HepG2 (cell line): ENCODE results near the gene STATH. TPM values are rescaled to one million over a fixed set of nuclear protein-coding genes. Genes with fewer than 3 reads are reported as not detected.

ENCODE experiments used
- ATAC-seq: fragments of 200-7000 bp; cut with Tn5 transposase; 3 replicates; pipeline ENCODE4 v1.9.1; 2020; ENCODE audit warnings: mild to moderate bottlenecking, moderate library complexity
- Bru-seq: library from RNA; stranded (reverse); fragments of 400-500 nt; gene quantifications from one replicate; lab custom pipeline; 2021; lab: Mats Ljungman, UMichigan
- BruChase-seq, 2 experiments: library from RNA; stranded (reverse); fragments of 400-500 nt; gene quantifications; one replicate each; lab custom pipeline; 2021; lab: Mats Ljungman, UMichigan
- BruUV-seq: library from RNA; stranded (reverse); fragments of 400-500 nt; replicated peaks from 2 replicates; lab custom pipeline; 2021; lab: Mats Ljungman, UMichigan
- CTCF ChIA-PET: fragments of 300-600 bp; formaldehyde crosslinking; extraction: SDS; loops from one replicate; lab custom pipeline; 2021; ENCODE audit warnings: low total read pairs, inconsistent platforms, low intra/inter-chr PET ratio; lab: Yijun Ruan, JAX
- POLR2A ChIA-PET: fragments of 350-600 bp; sonication (Branson Sonifier 250); formaldehyde crosslinking; loops from one replicate; lab custom pipeline; 2020; ENCODE audit warnings: antibody characterized with exemption, inconsistent platforms; lab: Yijun Ruan, JAX
- DNase-seq: peaks from one replicate; pipeline ENCODE4 v3.0.0-alpha.2; 2015; ENCODE audit warnings: low spot score
- FAIRE-seq: peaks from 3 replicates; lab custom pipeline; 2011; peaks lifted over from hg19 to GRCh38; lab: Jason Lieb, UNC
- H2AFZ ChIP-seq: one replicate; pipeline ENCODE4 v1.6.1; 2011; ENCODE audit warnings: low read length, inconsistent platforms
- H3K27ac ChIP-seq: fragments of 300-600 bp; 3 replicates; pipeline ENCODE4 v1.8.0; 2011; ENCODE audit warnings: mixed run types, mild to moderate bottlenecking, mixed read lengths, low read length, inconsistent platforms; ENCODE audit not compliant: insufficient read depth; ENCODE audit errors: extremely low read length
- H3K27me3 ChIP-seq, 2 experiments: fragments of 200-600 bp in 1 of 2; 2 replicates in 1 of 2; 3 replicates in 1 of 2; pipeline versions ENCODE4 v1.6.0 to v1.8.0; 2011; ENCODE audit warnings: low read length in 2 of 2, mild to moderate bottlenecking in 2 of 2, moderate library complexity in 2 of 2, inconsistent platforms in 1 of 2; ENCODE audit not compliant: insufficient read depth in 2 of 2, control insufficient read depth in 1 of 2
- H3K36me3 ChIP-seq, 2 experiments: fragments of 200-600 bp in 1 of 2; replicated peaks in 1 of 2; 2 replicates in 1 of 2; 3 replicates in 1 of 2; pipeline versions ENCODE4 v1.5.1 to v1.8.0; 2011; ENCODE audit warnings: low read length in 2 of 2, inconsistent platforms in 1 of 2; ENCODE audit not compliant: insufficient read depth in 2 of 2, control insufficient read depth in 1 of 2
- H3K4me1 ChIP-seq: 2 replicates; pipeline ENCODE4 v1.5.1; 2012; ENCODE audit warnings: low read length, inconsistent platforms; ENCODE audit not compliant: insufficient read depth
- H3K4me2 ChIP-seq: 2 replicates; pipeline ENCODE4 v1.6.0; 2011; ENCODE audit warnings: low read depth, low read length, inconsistent platforms
- H3K4me3 ChIP-seq, 3 experiments: fragments of 200-600 bp in 1 of 3; sonication (generic), shearing (Covaris generic) in 1 of 3; replicated peaks in 1 of 3; 2 replicates each; pipeline ENCODE4 v1.5.1; 2011 to 2016; ENCODE audit warnings: low read length in 3 of 3, inconsistent platforms in 2 of 3, low read depth in 2 of 3, mild to moderate bottlenecking in 2 of 3, control low read depth in 1 of 3, mixed read lengths in 1 of 3; ENCODE audit not compliant: insufficient read depth in 1 of 3
- H3K79me2 ChIP-seq: one replicate; pipeline ENCODE4 v1.6.1; 2011; ENCODE audit warnings: low read length, inconsistent platforms; ENCODE audit not compliant: insufficient read depth
- H3K9ac ChIP-seq: 2 replicates; pipeline ENCODE4 v1.6.0; 2011; ENCODE audit warnings: mild to moderate bottlenecking, low read depth, low read length, inconsistent platforms; ENCODE audit not compliant: insufficient read depth
- H3K9me3 ChIP-seq: 2 replicates; pipeline ENCODE4 v1.5.1; 2012; ENCODE audit warnings: mild to moderate bottlenecking, low read length
- H4K20me1 ChIP-seq: 2 replicates; pipeline ENCODE4 v1.6.0; 2011; ENCODE audit warnings: inconsistent platforms, mild to moderate bottlenecking, low read length, moderate library complexity; ENCODE audit not compliant: insufficient read depth
- ARNT ChIP-seq: fragments of 450-650 bp; IDR thresholded peaks from 2 replicates; pipeline ENCODE4 v1.6.1; 2017
- CEBPZ ChIP-seq: IDR thresholded peaks from 2 replicates; pipeline ENCODE4 v1.6.1; 2012; ENCODE audit warnings: low read length, improper control_type of control experiment
- CENPX ChIP-seq: sonication (generic); formaldehyde crosslinking; IDR thresholded peaks from 2 replicates; pipeline ENCODE4 v1.9.0; 2021; ENCODE audit warnings: mild to moderate bottlenecking, missing genetic modification reagents, moderate library complexity
- E2F1 ChIP-seq: sonication (generic); formaldehyde crosslinking; IDR thresholded peaks from 2 replicates; pipeline ENCODE4 v1.5.0; 2020; ENCODE audit warnings: missing genetic modification reagents
- EEA1 ChIP-seq: sonication (generic); formaldehyde crosslinking; IDR thresholded peaks from 2 replicates; pipeline ENCODE4 v1.5.1; 2020; ENCODE audit warnings: mild to moderate bottlenecking, missing genetic modification reagents, borderline replicate concordance
- HOMEZ ChIP-seq: IDR thresholded peaks from 2 replicates; pipeline ENCODE4 v1.6.1; 2016; ENCODE audit warnings: low read depth
- IKZF1 ChIP-seq: fragments of 450-650 bp; IDR thresholded peaks from 2 replicates; pipeline ENCODE4 v1.7.1; 2016
- NCOA1 ChIP-seq: sonication (generic); formaldehyde crosslinking; IDR thresholded peaks from 2 replicates; pipeline ENCODE4 v1.9.0; 2021; ENCODE audit warnings: missing genetic modification reagents
- NR2C2 ChIP-seq: sonication (generic); formaldehyde crosslinking; IDR thresholded peaks from 2 replicates; pipeline ENCODE4 v1.4.0; 2020; ENCODE audit warnings: missing genetic modification reagents, mild to moderate bottlenecking, moderate library complexity, borderline replicate concordance
- ZEB1 ChIP-seq: IDR thresholded peaks from 2 replicates; pipeline ENCODE4 v1.6.1; 2012; ENCODE audit warnings: mild to moderate bottlenecking, low read depth, inconsistent platforms; ENCODE audit not compliant: insufficient replicate concordance
- ZNF362 ChIP-seq: sonication (generic); formaldehyde crosslinking; IDR thresholded peaks from 2 replicates; pipeline ENCODE4 v1.4.0; 2020; ENCODE audit warnings: missing genetic modification reagents, mild to moderate bottlenecking, borderline replicate concordance
- ZNF605 ChIP-seq: sonication (generic); formaldehyde crosslinking; IDR thresholded peaks from 2 replicates; pipeline ENCODE4 v1.8.0; 2022; ENCODE audit warnings: mild to moderate bottlenecking, missing genetic modification reagents
- ZNF816 ChIP-seq: sonication (generic); formaldehyde crosslinking; IDR thresholded peaks from 2 replicates; pipeline ENCODE4 v1.8.0; 2022; ENCODE audit warnings: missing genetic modification reagents, mild to moderate bottlenecking, borderline replicate concordance
- WGBS: methylation state at CpG from one replicate; pipeline ENCODE4 v1.1.6; 2017; ENCODE audit warnings: low lambda C conversion rate; 5-methylcytosine and 5-hydroxymethylcytosine counted together
- in situ Hi-C: cut with HindIII; loops from 2 replicates; pipeline ENCODE4 v1.10.0; 2017; ENCODE audit warnings: low pct_unique_long_range_greater_than_20kb; ENCODE audit not compliant: extremely low pct_ligation_motif_present
- intact Hi-C: fragments of 100-400 bp; cut with micrococcal nuclease; formaldehyde crosslinking; loops from one replicate; pipeline ENCODE4 v1.10.0; 2022; ENCODE audit not compliant: unreplicated experiment
- long read RNA-seq, 2 experiments: library from RNA in 1 of 2; library from polyadenylated mRNA in 1 of 2; stranded (forward) in 1 of 2; unstranded in 1 of 2; transcript quantifications; one replicate each; pipeline ENCODE4 v2.0.0, GENCODE V29; 2019 to 2022
- polyA minus RNA-seq, 3 experiments: library from RNA; depleted of rRNA, polyadenylated mRNA; stranded (reverse); fragments of >200 nt; gene quantifications; 2 replicates each; pipeline ENCODE4 v1.2.3, GENCODE V29; 2011; ENCODE audit warnings: low replicate concordance in 1 of 3
- polyA plus RNA-seq, 8 experiments: library from polyadenylated mRNA; depleted of rRNA in 3 of 8; stranded (reverse) in 7 of 8; unstranded in 1 of 8; fragments of >200 nt; fragmentation: Illumina TruSeq in 4 of 8; extraction: Trizol in 4 of 8; gene quantifications; 2 replicates each; pipeline versions ENCODE4 v1.2.1 to v1.2.3, GENCODE V29; 2011 to 2016; ENCODE audit warnings: low read depth in 4 of 8, missing spikeins in 1 of 8, mixed read lengths in 1 of 8; ENCODE audit not compliant: insufficient read depth in 1 of 8
- total RNA-seq, 5 experiments: library from RNA; depleted of rRNA; stranded (reverse); fragments of >200 nt; fragmentation: Illumina TruSeq; extraction: Trizol; gene quantifications; 2 replicates each; pipeline ENCODE4 v1.2.3, GENCODE V29; 2016; ENCODE audit warnings: low read depth in 1 of 5

Gene STATH
- total RNA-seq (2016; rRNA removed; fragmentation: Illumina TruSeq; extraction: Trizol) = not detected in 2 replicates
- not detected in 2 replicates for total RNA-seq (2016; cell fraction: cytosol; rRNA removed; fragmentation: Illumina TruSeq; extraction: Trizol; ENCODE audit: low read depth)
- not detected in 2 replicates for total RNA-seq (2016; cell fraction: insoluble cytoplasmic fraction; rRNA removed; fragmentation: Illumina TruSeq; extraction: Trizol)
- total RNA-seq (2016; cell fraction: membrane; rRNA removed; fragmentation: Illumina TruSeq; extraction: Trizol) = not detected in 2 replicates
- total RNA-seq (2016; cell fraction: nucleus; rRNA removed; fragmentation: Illumina TruSeq; extraction: Trizol) = not detected in 2 replicates
- polyA plus RNA-seq (2011; rRNA removed) = not detected in 2 replicates
- polyA plus RNA-seq (2011; cell fraction: cytosol; rRNA removed) = not detected in 2 replicates
- not detected in 2 replicates for polyA plus RNA-seq (2011; cell fraction: nucleus; rRNA removed)
- polyA plus RNA-seq (2012) = not detected in 2 replicates
- polyA plus RNA-seq (2016; cell fraction: cytosol; fragmentation: Illumina TruSeq; extraction: Trizol; ENCODE audit: low read depth) = not detected in 2 replicates
- polyA plus RNA-seq (2016; cell fraction: insoluble cytoplasmic fraction; fragmentation: Illumina TruSeq; extraction: Trizol; ENCODE audit: low read depth) = not detected in 2 replicates
- polyA plus RNA-seq (2016; cell fraction: membrane; fragmentation: Illumina TruSeq; extraction: Trizol; ENCODE audit: low read depth) = not detected in 2 replicates
- polyA plus RNA-seq (2016; cell fraction: nucleus; fragmentation: Illumina TruSeq; extraction: Trizol; ENCODE audit: insufficient read depth, low read depth) = not detected in 2 replicates
- polyA minus RNA-seq (2011; rRNA and poly(A)+ RNA removed; ENCODE audit: low replicate concordance) = not detected in 2 replicates
- not detected in 2 replicates for polyA minus RNA-seq (2011; cell fraction: cytosol; rRNA and poly(A)+ RNA removed)
- polyA minus RNA-seq (2011; cell fraction: nucleus; rRNA and poly(A)+ RNA removed) = not detected in 2 replicates
- Bru-seq, nascent RNA = not detected
- BruChase-seq, experiment 1, labeled RNA remaining after a 6-hour chase = not detected
- not detected for BruChase-seq, experiment 2, labeled RNA remaining after a 2-hour chase
- long read RNA-seq, experiment 1 = 0 reads
- long read RNA-seq, experiment 2 = 0 reads

GRCh38 chr4:69995526-69996016 is at the start of gene STATH:
STATH (plus strand) TSS chr4:69995966; CDS start chr4:69998438, 2,472 bp downstream.
- no peaks in the 10 kb centered on the region for H3K27me3 ChIP-seq
- TF ChIP-seq CENPX (CRISPR knock-in tag) (no peak), ZNF605 (CRISPR knock-in tag) (no peak), EEA1 (CRISPR knock-in tag) (no peak), HOMEZ (CRISPR knock-in tag) (no peak), IKZF1 (no peak), ZEB1 (no peak), NCOA1 (CRISPR knock-in tag) (no peak), E2F1 (no peak), ARNT (no peak), ZNF362 (CRISPR knock-in tag) (no peak), CEBPZ (no peak), NR2C2 (CRISPR knock-in tag) (no peak), ZNF816 (CRISPR knock-in tag) (no peak)
- H2AFZ ChIP-seq = no peak within 1 kb of the TSS
- intact Hi-C loops (no loop called here), in situ Hi-C loops (no loop called here)
- ChIA-PET CTCF (no interaction called here), POLR2A (no interaction called here)
- H3K4me1 ChIP-seq = no peaks in the 10 kb centered on the region
- 46% methylated on average over 3 of the region's 3 CpGs for WGBS
- no peak within 1 kb of the TSS for H3K27ac ChIP-seq
- H4K20me1 ChIP-seq = no peaks in the 10 kb centered on the region
- H3K36me3 ChIP-seq = no peaks in the 10 kb centered on the region
- no peak within 1 kb of the TSS for H3K4me2 ChIP-seq
- ATAC-seq (no peak), FAIRE-seq (no peak), DNase-seq (no peak)
- no TSS peak for BruUV-seq
- H3K79me2 ChIP-seq = no peaks in the 10 kb centered on the region
- no peak within 1 kb of the TSS for H3K4me3 ChIP-seq
- no peaks in the 10 kb centered on the region for H3K9me3 ChIP-seq
- H3K9ac ChIP-seq = no peak within 1 kb of the TSS
